OCI-LY7 (cell line): ENCODE measurements around the gene OGFRL1.

ENCODE experiments used
- CTCF ChIP-seq: fragments of 200-600 bp; sonication (generic); conservative IDR thresholded peaks from 2 replicates; pipeline ENCODE4 v1.5.1; 2014; ENCODE audit warnings: mild to moderate bottlenecking, antibody characterized with exemption, low read length, moderate library complexity, mixed read lengths
- EZH2phosphoT487 ChIP-seq: fragments of 200-600 bp; sonication (generic); IDR thresholded peaks from 2 replicates; pipeline ENCODE4 v1.6.1; 2018; ENCODE audit warnings: low read depth, borderline replicate concordance, mild to moderate bottlenecking, mixed run types, antibody characterized with exemption, low read length, moderate library complexity, mixed read lengths

GRCh38 chr6:71333050-71333449, 44.4 kb downstream of the OGFRL1 start:
- TF ChIP-seq CTCF: no peak
- TF ChIP-seq EZH2phosphoT487: no peak
